Neutrophil (primary cell): ENCODE data around the gene GCC1.

Source experiments
- H3K27ac ChIP-seq: fragments of 200-600 bp; sonication (generic); 2 replicates; pipeline ENCODE4 v1.5.1; 2016; ENCODE audit warnings: mild to moderate bottlenecking, moderate library complexity
- H3K27me3 ChIP-seq: fragments of 200-600 bp; sonication (generic); 2 replicates; pipeline ENCODE4 v1.6.0; 2016; ENCODE audit warnings: mild to moderate bottlenecking
- H3K36me3 ChIP-seq: fragments of 200-600 bp; sonication (generic); 2 replicates; pipeline ENCODE4 v1.5.1; 2017
- H3K4me1 ChIP-seq, 2 experiments: fragments of 200-600 bp in 1 of 2; sonication (generic) in 1 of 2; 1 replicate in 1 of 2; 2 replicates in 1 of 2; pipeline versions ENCODE4 v1.5.1 to v1.6.1; 2013 to 2016; ENCODE audit warnings: low read depth in 1 of 2, low read length in 1 of 2, mild to moderate bottlenecking in 1 of 2, moderate library complexity in 1 of 2; ENCODE audit not compliant: control insufficient read depth in 1 of 2, insufficient read depth in 1 of 2
- H3K4me3 ChIP-seq, 2 experiments: fragments of 200-600 bp in 1 of 2; sonication (generic) in 1 of 2; 1 replicate in 1 of 2; 2 replicates in 1 of 2; pipeline ENCODE4 v1.5.1; 2013 to 2016; ENCODE audit warnings: low read depth in 1 of 2, low read length in 1 of 2, mild to moderate bottlenecking in 1 of 2, moderate library complexity in 1 of 2
- H3K9me3 ChIP-seq: fragments of 200-600 bp; sonication (generic); 2 replicates; pipeline ENCODE4 v1.5.1; 2016
- CTCF ChIP-seq: fragments of 200-600 bp; sonication (generic); IDR thresholded peaks from 2 replicates; pipeline ENCODE4 v1.5.1; 2016; ENCODE audit warnings: antibody characterized with exemption

The GCC1 gene

GRCh38 chr7:127532151-127532550 is 53.2 kb downstream of the GCC1 start:
- Histone ChIP-seq H3K27ac (no peak overlapping the region), H3K4me1 (no peaks in the 10 kb centered on the region), H3K4me3 (no peak overlapping the region), H3K27me3 (peaks cover 51% of the 10 kb centered on the region), H3K36me3 (no peaks in the 10 kb centered on the region), H3K9me3 (no peaks in the 10 kb centered on the region)
- TF ChIP-seq CTCF, result no peak
